HepG2 (cell line): ENCODE measurements around the gene MTA3. TPM values are rescaled to one million over a fixed set of nuclear protein-coding genes. Genes with fewer than 3 reads are reported as not detected.

ENCODE experiments used
- ASH2L ChIP-seq: fragments of 300-600, 200-600 bp; sonication (generic); IDR thresholded peaks from 2 replicates; pipeline ENCODE4 v1.7.0; 2017; ENCODE audit warnings: low read depth, mild to moderate bottlenecking, moderate library complexity, mixed read lengths, low read length; ENCODE audit not compliant: insufficient read length
- ATM ChIP-seq: fragments of 450-650 bp; IDR thresholded peaks from 2 replicates; pipeline ENCODE4 v1.7.1; 2017; ENCODE audit warnings: mild to moderate bottlenecking, borderline replicate concordance
- CCDC6 ChIP-seq: sonication (generic); formaldehyde crosslinking; IDR thresholded peaks from 2 replicates; pipeline ENCODE4 v1.8.1; 2022; ENCODE audit warnings: mild to moderate bottlenecking, missing genetic modification reagents, moderate library complexity
- IRF2 ChIP-seq: IDR thresholded peaks from 2 replicates; pipeline ENCODE4 v1.6.1; 2018; ENCODE audit warnings: missing genetic modification reagents, missing compliant biosample characterization
- NFE2L1 ChIP-seq: sonication (generic); formaldehyde crosslinking; IDR thresholded peaks from 2 replicates; pipeline ENCODE4 v1.4.0; 2020; ENCODE audit warnings: missing genetic modification reagents, mild to moderate bottlenecking, borderline replicate concordance
- PHF21A ChIP-seq: sonication (generic); formaldehyde crosslinking; IDR thresholded peaks from 2 replicates; pipeline ENCODE4 v1.5.0; 2020; ENCODE audit warnings: mild to moderate bottlenecking, missing genetic modification reagents
- POLR2G ChIP-seq: fragments of 200-400 bp; formaldehyde crosslinking; IDR thresholded peaks from 2 replicates; pipeline ENCODE4 v1.6.1; 2018; ENCODE audit warnings: mild to moderate bottlenecking, low read depth, low read length, moderate library complexity
- RARG ChIP-seq: sonication (generic); formaldehyde crosslinking; IDR thresholded peaks from 2 replicates; pipeline ENCODE4 v1.4.0; 2020; ENCODE audit warnings: low read depth, mild to moderate bottlenecking, missing genetic modification reagents
- TAF1 ChIP-seq: sonication (generic); formaldehyde crosslinking; IDR thresholded peaks from 2 replicates; pipeline ENCODE4 v1.4.0; 2020; ENCODE audit warnings: missing genetic modification reagents
- ZNF180 ChIP-seq: sonication (generic); formaldehyde crosslinking; IDR thresholded peaks from 2 replicates; pipeline ENCODE4 v1.4.0; 2020; ENCODE audit warnings: low read depth, missing genetic modification reagents, borderline replicate concordance
- ZNF501 ChIP-seq: sonication (generic); formaldehyde crosslinking; IDR thresholded peaks from 2 replicates; pipeline ENCODE4 v1.5.1; 2020; ENCODE audit warnings: mild to moderate bottlenecking, moderate library complexity, missing genetic modification reagents
- ZNF563 ChIP-seq: sonication (generic); formaldehyde crosslinking; IDR thresholded peaks from 2 replicates; pipeline ENCODE4 v1.8.0; 2022; ENCODE audit warnings: mild to moderate bottlenecking, moderate library complexity, missing genetic modification reagents
- ZNF891 ChIP-seq: sonication (generic); formaldehyde crosslinking; IDR thresholded peaks from 2 replicates; pipeline ENCODE4 v1.5.0; 2020; ENCODE audit warnings: mild to moderate bottlenecking, missing genetic modification reagents
- polyA plus RNA-seq, 8 experiments: library from polyadenylated mRNA; depleted of rRNA in 3 of 8; stranded (reverse) in 7 of 8; unstranded in 1 of 8; fragments of >200 nt; fragmentation: Illumina TruSeq in 4 of 8; extraction: Trizol in 4 of 8; gene quantifications; 2 replicates each; pipeline versions ENCODE4 v1.2.1 to v1.2.3, GENCODE V29; 2011 to 2016; ENCODE audit warnings: low read depth in 4 of 8, missing spikeins in 1 of 8, mixed read lengths in 1 of 8; ENCODE audit not compliant: insufficient read depth in 1 of 8
- total RNA-seq, 5 experiments: library from RNA; depleted of rRNA; stranded (reverse); fragments of >200 nt; fragmentation: Illumina TruSeq; extraction: Trizol; gene quantifications; 2 replicates each; pipeline ENCODE4 v1.2.3, GENCODE V29; 2016; ENCODE audit warnings: low read depth in 1 of 5
- TF ChIP-seq, protein P1 (sequence below): sonication (generic); formaldehyde crosslinking; IDR thresholded peaks from 2 replicates; pipeline ENCODE4 v1.5.1; 2020; ENCODE audit warnings: missing genetic modification reagents, mild to moderate bottlenecking, borderline replicate concordance
- TF ChIP-seq, protein P2 (sequence below): IDR thresholded peaks from 2 replicates; pipeline ENCODE4 v1.6.1; 2016; ENCODE audit warnings: control low read depth
- TF ChIP-seq, protein P3 (sequence below), 2 experiments: sonication (generic) in 1 of 2; formaldehyde crosslinking in 1 of 2; IDR thresholded peaks; 2 replicates each; pipeline versions ENCODE4 v1.5.1 to v1.6.1; 2011 to 2020; ENCODE audit warnings: borderline replicate concordance in 1 of 2, low read depth in 1 of 2, low read length in 1 of 2, mild to moderate bottlenecking in 1 of 2, missing genetic modification reagents in 1 of 2, moderate library complexity in 1 of 2
- TF ChIP-seq, protein P4 (sequence below): sonication (generic); formaldehyde crosslinking; IDR thresholded peaks from 2 replicates; pipeline ENCODE4 v1.8.0; 2022; ENCODE audit warnings: missing genetic modification reagents, mild to moderate bottlenecking, moderate library complexity, borderline replicate concordance
- TF ChIP-seq, protein P5 (sequence below): sonication (generic); formaldehyde crosslinking; IDR thresholded peaks from 2 replicates; pipeline ENCODE4 v1.8.0; 2022; ENCODE audit warnings: mild to moderate bottlenecking, missing genetic modification reagents

MTA3 gene
- total and polyA plus RNA-seq, 2 of the 13 experiments (the other 11 are each of a cell fraction or from before 2014, with no cell fraction given): 48.8 to 77.8 TPM

DNA sequence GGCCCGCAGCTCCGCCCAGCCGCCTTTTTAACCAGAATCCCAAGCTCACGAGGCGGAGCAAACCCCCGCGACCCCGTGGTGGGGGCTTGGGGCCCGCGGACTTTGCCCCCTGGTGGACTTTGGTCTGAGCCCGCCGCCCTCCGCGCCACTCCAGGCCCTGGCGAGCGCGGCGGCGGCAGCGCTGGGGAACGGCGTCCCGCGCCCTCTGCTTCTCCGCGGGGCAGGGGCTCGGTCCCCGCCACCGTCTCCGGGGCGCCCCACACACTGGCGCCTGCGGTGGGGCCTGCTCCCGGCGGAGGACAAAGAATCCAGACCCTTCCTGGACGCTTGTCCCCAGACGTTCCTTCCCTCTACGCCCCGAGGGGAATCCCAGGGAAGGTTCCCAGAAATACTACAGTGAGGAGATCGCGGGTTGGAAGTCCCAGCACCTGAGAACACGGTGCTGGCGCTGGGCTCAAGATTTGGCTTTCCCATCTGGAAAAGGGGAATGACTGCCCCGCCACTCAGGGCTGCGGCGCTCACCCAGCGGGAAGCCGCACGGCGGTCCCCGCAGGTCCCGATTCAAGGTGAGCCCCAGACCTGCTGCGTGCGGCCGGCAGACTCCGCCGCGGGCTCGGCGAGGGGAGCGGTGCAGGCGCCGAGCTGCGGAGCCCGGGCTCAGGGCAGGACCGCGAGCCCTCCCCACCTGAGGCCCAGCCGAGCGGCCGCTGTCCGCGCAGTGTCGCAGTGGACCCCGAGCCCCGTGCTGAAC lies 224.3 kb downstream of the MTA3 start, which contains the start of gene HAAO (continued):
- TF ChIP-seq, protein P1, sequence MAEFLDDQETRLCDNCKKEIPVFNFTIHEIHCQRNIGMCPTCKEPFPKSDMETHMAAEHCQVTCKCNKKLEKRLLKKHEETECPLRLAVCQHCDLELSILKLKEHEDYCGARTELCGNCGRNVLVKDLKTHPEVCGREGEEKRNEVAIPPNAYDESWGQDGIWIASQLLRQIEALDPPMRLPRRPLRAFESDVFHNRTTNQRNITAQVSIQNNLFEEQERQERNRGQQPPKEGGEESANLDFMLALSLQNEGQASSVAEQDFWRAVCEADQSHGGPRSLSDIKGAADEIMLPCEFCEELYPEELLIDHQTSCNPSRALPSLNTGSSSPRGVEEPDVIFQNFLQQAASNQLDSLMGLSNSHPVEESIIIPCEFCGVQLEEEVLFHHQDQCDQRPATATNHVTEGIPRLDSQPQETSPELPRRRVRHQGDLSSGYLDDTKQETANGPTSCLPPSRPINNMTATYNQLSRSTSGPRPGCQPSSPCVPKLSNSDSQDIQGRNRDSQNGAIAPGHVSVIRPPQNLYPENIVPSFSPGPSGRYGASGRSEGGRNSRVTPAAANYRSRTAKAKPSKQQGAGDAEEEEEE (CRISPR knock-in tag): no peak; the same call in 1 of the 2 replicates
- peak; percentile 98 for TF ChIP-seq CCDC6 (CRISPR knock-in tag)
- peak; percentile 98 for TF ChIP-seq TAF1 (CRISPR knock-in tag)
- no peak for TF ChIP-seq ATM
- TF ChIP-seq RARG (CRISPR knock-in tag): peak; percentile 83; the same call in 1 of the 2 replicates
- TF ChIP-seq ZNF563: peak; percentile 85
- TF ChIP-seq ZNF501 (CRISPR knock-in tag): peak; percentile 68
- TF ChIP-seq, protein P2, sequence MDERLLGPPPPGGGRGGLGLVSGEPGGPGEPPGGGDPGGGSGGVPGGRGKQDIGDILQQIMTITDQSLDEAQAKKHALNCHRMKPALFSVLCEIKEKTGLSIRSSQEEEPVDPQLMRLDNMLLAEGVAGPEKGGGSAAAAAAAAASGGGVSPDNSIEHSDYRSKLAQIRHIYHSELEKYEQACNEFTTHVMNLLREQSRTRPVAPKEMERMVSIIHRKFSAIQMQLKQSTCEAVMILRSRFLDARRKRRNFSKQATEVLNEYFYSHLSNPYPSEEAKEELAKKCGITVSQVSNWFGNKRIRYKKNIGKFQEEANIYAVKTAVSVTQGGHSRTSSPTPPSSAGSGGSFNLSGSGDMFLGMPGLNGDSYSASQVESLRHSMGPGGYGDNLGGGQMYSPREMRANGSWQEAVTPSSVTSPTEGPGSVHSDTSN (CRISPR knock-in tag): no peak
- peak; percentile 66; the same call in 1 of the 2 replicates for TF ChIP-seq ZNF180
- TF ChIP-seq, protein P3, sequence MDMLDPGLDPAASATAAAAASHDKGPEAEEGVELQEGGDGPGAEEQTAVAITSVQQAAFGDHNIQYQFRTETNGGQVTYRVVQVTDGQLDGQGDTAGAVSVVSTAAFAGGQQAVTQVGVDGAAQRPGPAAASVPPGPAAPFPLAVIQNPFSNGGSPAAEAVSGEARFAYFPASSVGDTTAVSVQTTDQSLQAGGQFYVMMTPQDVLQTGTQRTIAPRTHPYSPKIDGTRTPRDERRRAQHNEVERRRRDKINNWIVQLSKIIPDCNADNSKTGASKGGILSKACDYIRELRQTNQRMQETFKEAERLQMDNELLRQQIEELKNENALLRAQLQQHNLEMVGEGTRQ (IDR thresholded peaks at IDR 0.05; ENCODE audit: low read depth, low read length): 0 out of 2 replicates have a peak, but pooled peaks have one; percentile 11
- TF ChIP-seq, protein P3 (CRISPR knock-in tag; IDR thresholded peaks at IDR 0.05; ENCODE audit: borderline replicate concordance): peak; percentile 73; the same call in 1 of the 2 replicates
- TF ChIP-seq, protein P4, sequence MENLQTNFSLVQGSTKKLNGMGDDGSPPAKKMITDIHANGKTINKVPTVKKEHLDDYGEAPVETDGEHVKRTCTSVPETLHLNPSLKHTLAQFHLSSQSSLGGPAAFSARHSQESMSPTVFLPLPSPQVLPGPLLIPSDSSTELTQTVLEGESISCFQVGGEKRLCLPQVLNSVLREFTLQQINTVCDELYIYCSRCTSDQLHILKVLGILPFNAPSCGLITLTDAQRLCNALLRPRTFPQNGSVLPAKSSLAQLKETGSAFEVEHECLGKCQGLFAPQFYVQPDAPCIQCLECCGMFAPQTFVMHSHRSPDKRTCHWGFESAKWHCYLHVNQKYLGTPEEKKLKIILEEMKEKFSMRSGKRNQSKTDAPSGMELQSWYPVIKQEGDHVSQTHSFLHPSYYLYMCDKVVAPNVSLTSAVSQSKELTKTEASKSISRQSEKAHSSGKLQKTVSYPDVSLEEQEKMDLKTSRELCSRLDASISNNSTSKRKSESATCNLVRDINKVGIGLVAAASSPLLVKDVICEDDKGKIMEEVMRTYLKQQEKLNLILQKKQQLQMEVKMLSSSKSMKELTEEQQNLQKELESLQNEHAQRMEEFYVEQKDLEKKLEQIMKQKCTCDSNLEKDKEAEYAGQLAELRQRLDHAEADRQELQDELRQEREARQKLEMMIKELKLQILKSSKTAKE (CRISPR knock-in tag): peak; percentile 95
- TF ChIP-seq IRF2 (CRISPR knock-in tag): peak; percentile 96
- no peak for TF ChIP-seq NFE2L1 (CRISPR knock-in tag)
- peak; percentile 90 for TF ChIP-seq ZNF891 (CRISPR knock-in tag)
- peak; percentile 92 for TF ChIP-seq ASH2L
- peak; percentile 100 for TF ChIP-seq POLR2G
- peak; percentile 93 for TF ChIP-seq PHF21A (CRISPR knock-in tag)
- TF ChIP-seq, protein P5, sequence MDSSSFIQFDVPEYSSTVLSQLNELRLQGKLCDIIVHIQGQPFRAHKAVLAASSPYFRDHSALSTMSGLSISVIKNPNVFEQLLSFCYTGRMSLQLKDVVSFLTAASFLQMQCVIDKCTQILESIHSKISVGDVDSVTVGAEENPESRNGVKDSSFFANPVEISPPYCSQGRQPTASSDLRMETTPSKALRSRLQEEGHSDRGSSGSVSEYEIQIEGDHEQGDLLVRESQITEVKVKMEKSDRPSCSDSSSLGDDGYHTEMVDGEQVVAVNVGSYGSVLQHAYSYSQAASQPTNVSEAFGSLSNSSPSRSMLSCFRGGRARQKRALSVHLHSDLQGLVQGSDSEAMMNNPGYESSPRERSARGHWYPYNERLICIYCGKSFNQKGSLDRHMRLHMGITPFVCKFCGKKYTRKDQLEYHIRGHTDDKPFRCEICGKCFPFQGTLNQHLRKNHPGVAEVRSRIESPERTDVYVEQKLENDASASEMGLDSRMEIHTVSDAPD: no peak
